NCI-H1092 (cell line): ENCODE data around the gene BIRC5.
"Not testable (repeated sequence)": the region's sequence is repeated elsewhere in the genome, so short reads cannot be mapped to it uniquely, and the experiment has no call there.

Experiments
- DNase-seq: peaks from one replicate; lab custom pipeline; 2025; lab: John Stamatoyannopoulos, UW

BIRC5 gene

DNA sequence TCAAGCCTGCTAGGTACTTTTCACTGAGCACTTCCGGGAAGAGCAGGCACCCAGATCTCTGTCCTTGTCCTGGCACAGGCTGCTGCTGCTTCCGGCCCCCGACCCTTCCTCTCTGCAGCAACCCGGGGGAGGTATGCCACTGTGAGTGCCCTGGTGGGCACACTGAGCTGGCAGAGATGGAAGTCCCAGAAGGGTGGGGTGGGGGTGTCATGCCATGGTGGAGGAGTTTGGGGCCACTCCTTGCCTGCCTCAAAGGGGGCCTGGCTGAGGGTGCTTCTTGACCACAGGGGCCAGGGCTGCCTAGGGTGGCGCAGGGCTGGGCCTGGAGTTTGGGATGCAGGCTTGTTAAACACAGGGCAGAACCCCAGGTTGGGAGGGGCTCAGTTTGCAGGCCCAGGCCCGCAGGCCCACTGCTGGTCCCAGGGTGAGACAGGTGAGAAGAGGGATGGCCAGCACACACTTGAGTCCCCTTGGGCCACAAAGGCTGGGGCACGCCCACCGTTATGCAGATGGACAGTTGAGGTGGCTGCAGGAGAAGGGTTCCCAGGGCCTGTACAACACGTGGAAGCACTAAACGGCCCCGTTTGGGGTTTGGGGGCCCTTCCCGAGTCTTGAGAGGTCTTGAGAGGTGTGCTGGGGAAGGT lies 26.1 kb downstream of the BIRC5 start:
- no peak for DNase-seq

DNA sequence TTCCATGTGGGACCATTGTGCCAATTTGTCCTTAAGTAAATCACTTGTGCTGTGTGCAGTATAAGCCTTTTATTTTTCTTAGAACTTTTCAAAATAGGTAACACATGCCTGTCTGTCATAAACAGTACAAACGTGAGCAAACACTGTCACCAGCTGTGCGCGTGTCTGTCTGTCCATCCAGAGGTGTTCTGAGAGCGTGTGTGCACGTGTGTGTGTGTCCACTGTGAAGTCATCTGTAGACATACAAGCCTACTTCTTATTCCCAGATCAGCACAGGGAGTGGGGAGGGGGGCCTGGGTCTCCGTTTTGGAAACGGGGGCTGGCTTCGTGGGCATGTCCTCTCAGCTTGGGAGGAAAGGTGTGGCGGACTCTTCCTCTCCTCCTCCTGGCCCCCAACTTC lies 26.8 kb downstream of the BIRC5 start:
- no peak for DNase-seq

DNA sequence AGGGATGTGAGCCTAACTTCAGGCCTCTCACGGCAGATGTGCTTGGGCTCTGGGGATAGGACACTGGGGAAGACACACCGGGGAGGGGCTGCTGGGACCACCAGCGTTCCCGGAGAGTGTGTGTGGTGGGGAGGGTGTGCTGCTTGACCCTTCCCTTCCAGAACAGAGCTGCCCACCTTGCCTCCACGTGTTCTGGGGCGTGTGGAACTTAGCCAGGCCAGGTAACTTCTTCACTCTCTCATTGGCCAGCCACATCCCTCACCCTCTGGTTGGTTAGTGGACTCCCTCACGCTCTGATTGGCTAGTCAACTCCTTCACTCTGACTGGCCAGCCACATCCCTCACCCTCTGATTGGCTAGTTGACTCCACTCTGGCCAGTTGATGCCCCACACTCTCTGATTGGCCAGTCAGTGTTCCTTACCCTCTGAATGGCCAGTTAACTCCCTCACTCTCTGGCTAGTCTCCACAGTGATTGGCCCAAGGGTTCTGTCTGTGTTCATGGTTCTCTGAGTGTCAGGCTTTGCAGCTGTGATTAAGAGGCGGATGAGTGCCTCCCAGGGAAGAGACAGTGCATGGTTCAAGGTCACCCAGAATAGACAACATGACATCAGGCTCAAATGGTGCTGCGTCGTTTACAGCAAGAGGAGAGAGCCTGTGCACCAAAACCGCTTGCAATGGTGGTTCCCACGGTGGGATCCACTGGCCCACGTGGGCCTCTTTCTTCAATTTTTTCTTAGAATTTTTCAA lies 27.4 kb downstream of the BIRC5 start:
- no peak for DNase-seq

DNA sequence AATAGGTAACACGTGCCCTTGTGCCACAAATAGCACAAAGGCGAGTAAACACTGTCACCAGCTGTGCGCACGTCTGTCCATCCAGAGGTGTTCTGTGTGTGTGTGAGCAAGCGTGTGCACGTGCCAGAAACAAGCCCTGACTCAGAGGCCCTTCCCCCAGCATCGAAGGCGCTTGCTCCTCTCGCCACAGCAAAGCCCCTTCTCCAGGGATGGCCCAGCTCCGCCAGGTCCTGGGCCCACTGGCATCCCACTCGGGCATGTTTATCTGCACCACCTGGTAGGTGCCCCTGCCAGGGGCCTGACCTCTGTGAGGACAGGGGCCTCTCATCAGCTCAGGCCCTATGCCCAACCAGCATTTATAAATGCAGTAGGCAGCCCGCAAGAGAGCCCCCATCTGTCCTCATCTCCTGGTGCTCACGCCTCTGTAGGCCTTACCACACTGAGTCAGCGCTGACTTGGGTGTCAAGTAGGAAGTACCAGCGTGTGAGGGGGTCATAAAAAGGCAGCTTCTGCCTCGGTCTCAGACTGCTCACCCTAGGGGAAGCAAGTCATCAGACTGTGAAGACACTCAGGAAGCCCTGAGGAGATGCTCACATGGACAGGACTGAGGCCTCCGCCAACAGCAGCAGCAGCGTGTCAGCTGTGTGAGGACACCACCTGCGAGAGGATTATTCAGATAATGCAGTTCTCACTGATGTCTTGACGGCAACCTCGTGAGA lies 28.1 kb downstream of the BIRC5 start:
- no peak for DNase-seq

DNA sequence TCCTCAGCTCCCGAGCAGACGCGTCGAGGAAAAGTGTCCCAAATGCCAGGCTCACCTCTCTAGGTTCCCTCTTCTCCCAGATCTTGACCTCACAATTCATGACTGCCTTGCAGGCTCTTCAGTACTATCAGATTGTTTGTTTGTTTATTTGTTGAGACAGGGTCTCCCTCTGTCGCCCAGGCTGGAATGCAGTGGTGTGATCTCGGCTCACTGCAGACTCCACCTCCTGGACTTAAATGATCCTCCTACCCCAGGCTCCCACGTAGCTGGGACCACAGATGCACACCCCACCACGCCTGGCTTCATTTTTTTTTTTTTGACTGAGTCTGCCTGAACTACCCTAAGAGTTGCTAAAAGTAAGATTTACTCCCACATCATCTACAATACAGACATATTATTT lies 33.3 kb downstream of the BIRC5 start:
- no peak for DNase-seq

DNA sequence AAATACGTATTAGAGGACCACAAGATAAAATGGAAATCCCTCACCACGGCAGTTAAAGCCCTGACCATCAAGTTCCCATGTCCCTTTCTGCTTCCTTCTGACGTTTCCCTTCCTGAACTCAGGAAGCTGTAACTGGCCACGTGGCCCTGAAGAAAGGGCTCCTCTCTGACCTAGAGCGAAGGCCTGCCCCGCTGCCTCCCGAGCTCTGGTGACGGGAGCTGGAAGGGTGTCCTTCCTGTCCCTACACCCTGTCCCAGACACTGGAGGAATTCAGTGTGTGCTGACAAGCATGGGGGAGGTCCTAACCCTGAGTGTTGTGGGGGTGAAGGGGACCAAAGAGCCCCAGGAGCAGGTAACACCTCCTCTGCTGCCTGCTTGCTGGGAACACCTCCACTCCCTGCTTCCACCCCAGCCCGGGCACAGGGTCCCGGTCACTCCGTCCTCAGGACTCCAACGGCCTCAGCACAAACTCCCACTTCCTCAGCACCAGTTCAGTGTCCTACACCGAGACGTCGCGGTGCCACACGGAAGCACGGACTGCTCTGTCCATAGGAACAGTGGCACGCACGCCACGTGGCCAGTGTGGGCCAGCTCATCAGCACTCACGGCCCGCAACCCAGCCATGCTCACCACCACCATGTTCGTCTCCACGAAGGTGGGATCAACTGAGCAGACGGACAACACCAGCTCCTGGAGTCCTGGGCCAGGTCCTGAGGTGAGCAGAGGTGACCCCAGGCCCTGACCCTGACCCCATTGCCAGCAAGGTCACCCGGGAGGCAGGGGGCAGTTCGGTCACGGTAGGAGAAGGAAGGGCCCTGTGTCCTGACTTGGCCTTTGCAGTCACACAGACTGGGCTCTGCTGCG lies 34.2 kb downstream of the BIRC5 start:
- DNase-seq = no peak

DNA sequence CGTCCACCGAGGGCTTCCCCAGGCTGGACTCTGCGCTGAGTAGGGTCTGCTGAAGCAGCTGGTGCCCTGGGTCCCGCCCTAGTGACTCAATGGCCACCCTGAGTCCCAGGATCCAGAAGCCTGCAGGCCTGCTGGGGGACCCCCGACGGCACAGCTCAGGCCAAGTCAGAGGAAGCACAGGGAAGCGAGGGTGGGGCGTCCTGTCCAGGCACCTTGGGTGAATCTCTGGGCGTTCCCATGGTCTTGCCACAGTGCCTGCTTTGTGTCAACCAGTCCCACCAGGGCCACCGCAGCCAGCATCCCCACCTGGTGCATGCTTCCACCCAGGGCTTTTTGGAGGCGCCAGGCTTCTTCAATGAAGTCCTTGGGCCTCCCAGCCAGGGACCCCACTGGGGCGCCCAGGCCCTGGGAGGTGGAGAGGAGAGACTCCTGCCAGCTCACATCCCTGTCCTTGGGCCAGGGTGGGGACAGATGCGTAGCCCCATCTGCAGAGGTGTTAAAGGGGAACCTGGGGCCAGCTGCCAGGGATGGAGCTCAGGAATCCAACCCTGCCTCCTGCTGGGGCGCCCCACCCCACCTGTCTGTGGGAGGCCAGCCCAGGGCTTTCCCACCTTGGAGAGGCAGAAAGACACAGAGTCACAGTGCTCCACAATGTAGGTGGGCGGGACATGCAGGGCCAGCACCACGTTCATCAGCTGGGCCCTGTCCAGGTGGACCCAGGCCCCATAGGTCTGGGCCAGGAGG lies 35.2 kb downstream of the BIRC5 start:
- DNase-seq = no peak

DNA sequence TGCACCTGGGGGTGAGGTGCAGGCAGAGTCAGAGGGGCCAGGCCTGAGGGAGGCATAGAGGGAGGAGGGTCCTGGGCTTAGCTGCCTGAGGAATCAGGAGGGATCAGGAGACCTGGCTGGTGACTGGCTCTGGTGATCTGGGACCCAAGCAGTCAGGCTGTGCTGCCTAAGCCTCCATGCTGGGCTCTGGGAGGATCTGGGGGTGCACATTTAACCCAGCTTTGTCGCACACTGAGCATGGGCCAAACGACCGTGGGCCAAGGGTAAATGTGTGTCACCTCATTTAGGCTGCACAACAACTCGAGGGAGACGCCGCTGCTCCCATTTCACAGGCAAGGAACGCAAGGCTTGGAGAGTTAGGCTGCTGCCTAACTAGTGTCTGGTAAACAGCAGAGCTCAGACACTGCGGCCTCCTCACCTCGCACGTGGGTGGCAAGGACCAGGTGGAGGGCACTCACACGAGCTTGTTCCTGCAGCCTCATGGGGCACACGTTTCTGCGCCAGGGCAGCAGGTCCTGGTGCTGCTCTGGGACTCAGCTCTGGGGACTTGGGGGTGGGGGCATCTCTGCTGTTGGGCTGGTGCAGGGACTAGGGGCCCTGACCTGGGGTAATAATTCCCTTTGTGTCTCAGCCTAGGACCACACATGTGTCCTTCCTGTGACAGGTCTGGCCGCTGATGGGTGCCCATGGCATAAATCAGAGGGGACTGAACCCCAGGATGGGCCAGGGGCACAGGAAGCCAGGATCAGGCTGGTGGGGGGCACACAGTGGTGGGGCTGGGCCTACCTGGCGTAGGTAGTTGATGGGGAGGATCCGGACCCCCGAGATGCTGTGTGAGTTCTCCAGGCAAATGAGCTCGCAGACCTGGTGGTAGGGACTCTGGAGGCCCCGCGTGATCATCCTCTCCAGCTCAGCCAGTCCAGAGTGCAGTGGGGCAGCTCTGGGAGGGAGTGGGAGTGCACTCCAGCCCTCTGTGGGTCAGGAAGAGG lies 36.1 kb downstream of the BIRC5 start:
- no peak for DNase-seq

DNA sequence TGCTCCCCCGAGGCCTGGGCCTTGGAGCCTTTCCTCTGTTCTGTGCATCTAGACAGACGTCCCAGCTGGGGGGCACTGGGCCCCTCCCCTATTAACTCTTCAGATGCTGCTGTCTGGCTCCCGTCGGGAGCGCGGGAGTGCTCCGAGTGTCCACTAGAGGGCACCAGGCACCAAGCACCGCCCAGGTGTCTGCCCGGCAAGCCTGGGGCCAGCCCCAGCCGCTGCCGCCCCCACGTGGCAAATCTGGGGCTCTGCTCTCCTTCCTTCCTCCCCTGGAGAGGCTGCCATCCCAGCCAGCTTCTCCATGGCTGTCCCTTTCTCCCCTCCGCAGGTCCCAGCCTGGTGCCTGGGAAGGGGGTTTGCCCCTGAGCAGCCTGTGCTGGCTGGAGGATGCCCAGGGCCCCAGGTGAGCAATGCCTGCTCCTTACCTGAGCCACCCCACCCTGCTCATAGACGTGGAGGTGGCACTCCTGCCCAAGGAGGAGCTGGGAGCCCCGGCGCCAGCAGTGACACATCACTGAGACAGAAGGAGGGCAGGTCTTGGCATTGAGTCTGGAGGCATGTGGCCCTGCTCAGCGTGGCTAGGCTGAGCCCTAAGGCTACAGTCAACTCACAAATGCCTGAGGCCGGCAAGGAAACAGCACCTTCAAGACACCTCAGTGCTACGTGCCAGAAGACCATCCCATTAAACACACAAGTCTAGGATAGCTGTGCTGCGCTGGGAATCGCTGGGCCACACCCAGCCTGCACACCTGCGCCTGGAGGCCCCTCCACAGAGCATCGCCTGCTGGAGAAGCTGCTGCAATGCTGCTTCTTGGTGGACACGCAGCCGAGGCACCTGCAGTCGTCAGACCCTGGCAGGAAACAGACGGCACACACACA lies 37.1 kb downstream of the BIRC5 start:
- DNase-seq = peak; percentile 77

DNA sequence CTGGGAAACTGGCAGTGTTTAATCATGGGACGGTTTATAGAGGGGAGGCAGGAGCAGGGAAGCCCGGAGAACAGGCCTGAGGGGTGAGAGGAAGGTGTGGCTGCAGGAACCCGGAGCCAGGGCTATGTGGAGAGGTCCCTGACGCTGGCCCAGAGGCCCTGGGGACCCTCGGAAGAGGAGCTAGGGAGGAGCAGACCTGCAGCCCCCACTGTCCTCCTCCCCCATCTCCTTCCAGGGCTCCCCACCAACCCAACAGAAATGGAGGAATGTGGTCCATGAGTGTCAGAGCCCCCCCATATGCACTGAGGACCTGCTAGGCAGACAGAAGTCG lies 37.7 kb downstream of the BIRC5 start:
- DNase-seq = no peak

DNA sequence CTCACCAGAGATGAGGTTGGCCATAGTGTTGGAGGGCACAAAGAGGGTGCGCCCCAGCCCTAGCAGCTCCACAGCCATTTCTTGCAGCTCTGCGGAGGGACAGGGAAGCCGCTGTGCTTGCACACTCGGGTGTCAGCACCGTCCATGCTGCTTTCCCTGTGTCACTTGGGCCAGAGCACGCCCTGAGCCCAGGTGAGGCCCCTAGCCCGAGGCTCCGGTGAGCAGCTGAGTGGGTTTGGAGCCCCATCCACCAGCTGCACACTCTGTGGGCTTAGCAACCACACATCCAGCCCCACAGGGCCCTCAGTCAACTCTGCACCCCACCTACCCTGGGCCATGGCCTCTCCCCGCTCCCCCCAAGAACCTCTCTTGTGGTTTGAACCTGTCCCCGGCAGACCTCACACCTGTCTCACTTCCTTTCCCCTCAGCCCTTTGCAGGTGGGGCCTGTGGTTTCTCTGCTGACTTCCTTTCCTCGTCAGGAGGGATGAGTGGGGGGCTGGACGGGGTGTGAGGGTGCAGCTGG lies 38.1 kb downstream of the BIRC5 start:
- DNase-seq = no peak

DNA sequence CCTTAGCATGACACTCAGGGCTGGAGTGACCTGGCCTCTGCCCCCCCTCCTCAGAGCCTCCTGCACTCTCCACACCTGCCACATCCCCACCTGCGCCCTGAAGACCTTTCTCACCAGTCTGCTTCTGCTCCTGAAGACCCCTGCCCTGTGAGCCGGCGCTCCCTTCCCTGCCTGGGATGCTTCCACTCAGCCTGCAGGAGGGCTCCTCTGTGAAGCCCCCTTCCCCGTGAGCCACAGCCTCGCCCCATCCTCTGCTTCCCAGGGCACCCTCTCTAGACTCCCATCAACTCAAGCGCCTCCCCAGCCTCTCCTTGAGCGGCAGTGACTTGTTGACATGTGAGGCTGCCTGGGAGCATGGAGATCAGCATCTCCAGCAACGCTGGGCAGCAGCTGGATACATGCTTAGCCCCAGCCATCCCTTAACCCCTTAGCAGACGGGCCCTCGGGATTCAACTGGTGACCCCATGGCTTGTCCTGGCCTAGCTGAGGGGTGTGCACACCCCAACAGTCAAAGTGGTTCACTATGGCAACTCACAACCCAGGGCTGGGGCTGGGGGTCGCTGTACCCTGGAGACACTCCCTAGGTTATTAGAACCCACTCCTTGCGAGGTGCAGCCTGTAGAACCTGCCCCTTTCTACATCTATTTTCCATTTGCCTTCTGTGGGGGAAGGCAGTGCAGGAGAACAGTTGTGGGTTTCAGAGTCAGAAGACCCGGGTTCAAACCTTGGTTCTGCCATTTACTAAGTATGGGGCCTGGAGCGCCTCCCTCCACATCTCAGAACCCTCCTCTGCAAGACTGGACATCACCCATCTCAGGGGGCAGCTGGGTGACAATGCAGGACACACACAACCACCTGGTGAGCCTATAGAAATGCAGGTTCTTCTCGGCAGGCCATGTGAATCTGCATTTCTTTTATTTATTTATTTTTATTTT lies 38.9 kb downstream of the BIRC5 start:
- no peak for DNase-seq

DNA sequence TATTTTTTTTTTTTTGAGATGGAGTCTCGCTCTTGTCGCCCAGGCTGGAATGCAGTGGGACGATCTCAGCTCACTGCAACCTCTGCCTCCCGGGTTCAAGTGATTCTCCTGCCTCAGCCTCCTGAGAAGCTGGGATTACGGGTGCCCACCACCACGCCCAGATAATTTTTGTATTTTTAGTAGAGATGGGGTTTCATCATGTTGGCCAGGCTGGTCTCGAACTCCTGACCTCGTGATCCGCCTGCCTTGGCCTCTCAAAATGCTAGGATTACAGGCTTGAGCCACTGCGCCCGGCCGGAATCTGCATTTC lies 39.5 kb downstream of the BIRC5 start:
- not testable (repeated sequence) for DNase-seq

DNA sequence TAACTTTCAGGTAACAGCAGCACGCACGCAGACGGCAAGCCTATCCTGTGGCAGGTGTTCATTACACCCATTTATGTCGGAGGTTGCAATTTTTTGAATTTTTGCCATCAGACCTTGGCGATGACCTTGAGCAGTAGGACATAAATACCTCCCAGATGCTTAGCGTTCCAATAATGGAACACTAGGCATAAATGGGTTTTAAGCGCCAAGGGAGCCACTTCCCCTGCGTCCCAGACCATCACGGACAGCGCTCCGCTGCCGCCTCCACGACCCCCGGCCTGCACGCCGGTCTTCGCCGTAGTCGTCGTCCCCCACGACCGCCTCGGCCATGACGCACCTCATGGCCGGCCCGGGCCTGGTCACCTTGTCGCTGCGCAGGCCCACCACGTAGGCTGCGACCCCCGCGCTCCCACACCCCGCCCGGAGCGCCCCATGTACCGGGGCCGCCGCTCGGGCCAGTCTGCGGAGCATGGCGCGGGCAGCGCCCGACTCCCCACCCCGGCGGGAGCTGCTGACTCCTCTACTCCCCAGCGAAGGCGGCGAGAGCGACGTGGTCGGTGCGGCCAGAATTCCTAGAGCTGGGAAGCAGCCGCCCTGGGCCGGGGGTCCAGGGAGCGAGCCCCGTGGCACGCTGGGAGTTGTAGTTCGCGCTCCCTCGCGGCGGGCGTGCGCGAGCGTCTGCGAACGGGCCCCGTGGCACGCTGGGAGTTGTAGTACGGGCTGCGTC lies 40.1 kb downstream of the BIRC5 start:
- DNase-seq = peak; percentile 65

DNA sequence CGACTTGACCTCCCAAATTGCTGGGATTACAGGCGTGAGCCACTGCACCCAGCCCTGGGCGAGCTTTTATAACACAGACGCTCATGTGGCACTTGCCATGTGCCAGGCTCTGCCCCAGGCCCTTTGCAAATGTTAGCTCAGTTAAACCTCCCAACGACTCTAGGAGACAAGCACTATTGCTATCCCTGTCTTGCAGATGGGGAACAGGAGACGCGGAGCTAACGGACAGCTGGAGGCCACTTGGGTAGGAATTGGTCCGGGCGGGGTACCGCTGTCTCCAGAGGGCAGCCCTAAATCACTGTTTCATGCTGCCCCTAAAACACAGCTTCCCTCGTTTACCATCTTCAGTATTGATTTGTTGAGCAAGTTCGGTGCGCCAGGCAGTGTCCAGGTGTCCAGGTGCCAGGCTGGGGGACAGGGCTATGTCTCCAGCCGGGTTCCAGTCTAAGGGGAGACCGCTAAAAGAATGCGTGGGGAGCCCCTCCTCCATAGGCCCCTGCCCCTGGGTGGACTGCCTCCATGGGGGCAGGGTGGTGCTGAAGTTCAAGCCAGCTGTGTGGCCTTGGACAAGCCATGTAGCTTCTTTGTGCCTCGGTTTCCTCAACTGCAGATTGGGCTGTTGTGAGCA lies 41.1 kb downstream of the BIRC5 start:
- no peak for DNase-seq

DNA sequence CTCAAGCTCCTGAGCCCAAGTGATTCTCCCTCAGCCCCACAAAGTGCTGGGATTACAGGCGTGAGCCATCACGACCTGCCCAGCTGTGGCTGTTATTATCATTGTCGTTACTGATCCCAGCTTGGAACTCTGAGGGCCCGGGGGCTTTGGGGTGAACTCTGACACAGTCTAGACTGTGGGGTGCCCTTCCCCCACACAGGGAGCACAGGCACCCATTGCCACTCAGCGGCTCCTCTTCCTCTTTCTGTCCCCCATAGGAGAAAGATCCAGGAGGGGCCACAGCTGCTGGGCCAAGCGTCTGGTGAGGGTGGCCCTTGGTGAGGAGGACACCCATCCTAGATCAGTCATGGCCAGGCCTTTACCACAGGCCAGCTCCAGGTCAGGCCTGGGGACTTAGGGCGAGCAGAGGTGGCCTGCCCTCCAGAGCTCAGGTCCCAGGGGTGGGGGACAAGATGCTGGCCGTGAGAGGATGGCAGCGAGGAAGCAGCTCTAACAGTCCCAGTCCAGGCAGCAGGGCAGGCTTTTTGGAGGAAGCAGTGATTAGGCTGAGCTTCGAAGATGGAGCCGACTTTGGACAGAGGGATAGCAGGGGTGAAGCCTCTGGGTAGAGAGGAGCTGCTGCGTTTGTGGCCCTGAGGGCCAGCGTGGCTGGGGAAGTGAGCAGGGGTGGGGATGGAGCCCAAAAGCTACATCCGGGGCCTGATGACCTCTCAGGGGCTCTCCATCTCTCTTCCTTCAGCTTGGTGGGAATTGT lies 42.1 kb downstream of the BIRC5 start:
- DNase-seq = no peak
